ENCODE measurements around the gene MAMSTR. TPM values are rescaled to one million over a fixed set of nuclear protein-coding genes. Genes with fewer than 3 reads are reported as not detected.
"Not testable (repeated sequence)": the region's sequence is repeated elsewhere in the genome, so short reads cannot be mapped to it uniquely, and the experiment has no call there.

MAMSTR gene
- total RNA-seq, 1 donor from 2014 or later, result 0.78 TPM

- intact Hi-C loops (cut with micrococcal nuclease), result no loop called here
- DNase-seq (no peak), ATAC-seq (ENCODE audit: low read depth) (no peak)
- POLR2A ChIA-PET, result no interaction called here
- TF ChIP-seq, protein P1, sequence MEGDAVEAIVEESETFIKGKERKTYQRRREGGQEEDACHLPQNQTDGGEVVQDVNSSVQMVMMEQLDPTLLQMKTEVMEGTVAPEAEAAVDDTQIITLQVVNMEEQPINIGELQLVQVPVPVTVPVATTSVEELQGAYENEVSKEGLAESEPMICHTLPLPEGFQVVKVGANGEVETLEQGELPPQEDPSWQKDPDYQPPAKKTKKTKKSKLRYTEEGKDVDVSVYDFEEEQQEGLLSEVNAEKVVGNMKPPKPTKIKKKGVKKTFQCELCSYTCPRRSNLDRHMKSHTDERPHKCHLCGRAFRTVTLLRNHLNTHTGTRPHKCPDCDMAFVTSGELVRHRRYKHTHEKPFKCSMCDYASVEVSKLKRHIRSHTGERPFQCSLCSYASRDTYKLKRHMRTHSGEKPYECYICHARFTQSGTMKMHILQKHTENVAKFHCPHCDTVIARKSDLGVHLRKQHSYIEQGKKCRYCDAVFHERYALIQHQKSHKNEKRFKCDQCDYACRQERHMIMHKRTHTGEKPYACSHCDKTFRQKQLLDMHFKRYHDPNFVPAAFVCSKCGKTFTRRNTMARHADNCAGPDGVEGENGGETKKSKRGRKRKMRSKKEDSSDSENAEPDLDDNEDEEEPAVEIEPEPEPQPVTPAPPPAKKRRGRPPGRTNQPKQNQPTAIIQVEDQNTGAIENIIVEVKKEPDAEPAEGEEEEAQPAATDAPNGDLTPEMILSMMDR (IDR thresholded peaks at IDR 0.05), result no peak
- Mint-ChIP-seq H3K36me3 (ENCODE audit: low read depth) (no peaks in the 10 kb centered on the region), H3K4me1 (no peaks in the 10 kb centered on the region), H3K4me3 (no peak overlapping the region), H3K27me3 (no peaks in the 10 kb centered on the region), H3K27ac (no peak overlapping the region), H3K9me3 (no peaks in the 10 kb centered on the region)
- CTCF ChIA-PET, result no interaction called here
Measured at GRCh38 chr19:48685583-48685982, 33.9 kb downstream of the MAMSTR start.

- intact Hi-C loops (cut with micrococcal nuclease), result no loop called here
- H3K4me3 Mint-ChIP-seq, result peak overlapping the region; percentile 35
- no peaks in the 10 kb centered on the region for H3K27me3 Mint-ChIP-seq
- ATAC-seq (ENCODE audit: low read depth) (peak; percentile 52), DNase-seq (no peak)
- ChIA-PET CTCF (interaction anchor here (2.2 kb wide), 1 partner anchor 9 kb away, joined by 4 read pairs; no protein-coding TSS in a partner anchor), POLR2A (no interaction called here)
- no peaks in the 10 kb centered on the region for H3K9me3 Mint-ChIP-seq
- TF ChIP-seq, protein P1 (IDR thresholded peaks at IDR 0.05), result no peak
- H3K4me1 Mint-ChIP-seq, result no peaks in the 10 kb centered on the region
- no peak overlapping the region for H3K27ac Mint-ChIP-seq
- H3K36me3 Mint-ChIP-seq (ENCODE audit: low read depth), result no peaks in the 10 kb centered on the region
Measured at GRCh38 chr19:48683349-48683748, 36.2 kb downstream of the MAMSTR start.

- ATAC-seq (ENCODE audit: low read depth) (no peak), DNase-seq (no peak)
- H3K27me3 Mint-ChIP-seq, result no peaks in the 10 kb centered on the region
- H3K36me3 Mint-ChIP-seq (ENCODE audit: low read depth), result no peaks in the 10 kb centered on the region
- no peak overlapping the region for H3K27ac Mint-ChIP-seq
- ChIA-PET CTCF (no interaction called here), POLR2A (no interaction called here)
- no peaks in the 10 kb centered on the region for H3K9me3 Mint-ChIP-seq
- TF ChIP-seq, protein P1 (IDR thresholded peaks at IDR 0.05), result no peak
- H3K4me1 Mint-ChIP-seq, result no peaks in the 10 kb centered on the region
- intact Hi-C loops (cut with micrococcal nuclease), result no loop called here
- no peak overlapping the region for H3K4me3 Mint-ChIP-seq
Measured at GRCh38 chr19:48681127-48681470, 38.4 kb downstream of the MAMSTR start.

DNA sequence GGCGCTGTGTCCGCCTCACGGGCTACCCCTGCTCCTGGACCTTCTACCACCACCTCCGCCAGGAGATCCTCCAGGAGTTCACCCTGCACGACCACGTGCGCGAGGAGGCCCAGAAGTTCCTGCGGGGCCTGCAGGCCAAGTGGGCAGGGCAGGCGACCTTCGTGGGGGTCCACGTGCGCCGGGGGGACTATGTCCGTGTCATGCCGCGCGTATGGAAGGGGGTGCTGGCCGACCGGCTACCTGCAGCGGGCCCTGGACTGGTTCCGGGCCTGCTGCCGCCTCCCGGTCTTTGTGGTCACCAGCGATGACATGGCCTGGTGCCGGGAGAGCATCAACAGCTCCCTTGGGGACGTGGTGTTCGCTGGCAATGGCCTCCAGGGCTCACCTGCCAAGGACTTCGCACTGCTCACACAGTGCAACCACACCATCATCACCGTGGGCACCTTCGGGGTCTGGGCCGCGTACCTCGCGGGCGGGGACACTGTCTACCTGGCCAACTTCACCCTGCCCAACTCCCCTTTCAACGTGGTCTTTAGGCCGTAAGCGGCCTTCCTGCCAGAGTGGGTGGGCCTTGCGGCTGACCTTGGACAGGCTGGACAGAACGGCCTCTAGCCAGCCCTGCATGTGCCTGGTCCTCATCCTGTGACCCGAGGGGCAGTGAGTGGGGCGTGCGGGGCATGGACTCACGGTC, 38.9 kb downstream of the MAMSTR start:
- Mint-ChIP-seq H3K4me1 (no peaks in the 10 kb centered on the region), H3K27ac (no peak overlapping the region), H3K9me3 (no peaks in the 10 kb centered on the region), H3K27me3 (no peaks in the 10 kb centered on the region), H3K36me3 (ENCODE audit: low read depth) (no peaks in the 10 kb centered on the region), H3K4me3 (no peak overlapping the region)
- ChIA-PET CTCF (no interaction called here), POLR2A (no interaction called here)
- intact Hi-C loops (cut with micrococcal nuclease), result no loop called here
- DNase-seq (no peak), ATAC-seq (ENCODE audit: low read depth) (no peak)
- TF ChIP-seq, protein P1 (IDR thresholded peaks at IDR 0.05), result no peak

DNA sequence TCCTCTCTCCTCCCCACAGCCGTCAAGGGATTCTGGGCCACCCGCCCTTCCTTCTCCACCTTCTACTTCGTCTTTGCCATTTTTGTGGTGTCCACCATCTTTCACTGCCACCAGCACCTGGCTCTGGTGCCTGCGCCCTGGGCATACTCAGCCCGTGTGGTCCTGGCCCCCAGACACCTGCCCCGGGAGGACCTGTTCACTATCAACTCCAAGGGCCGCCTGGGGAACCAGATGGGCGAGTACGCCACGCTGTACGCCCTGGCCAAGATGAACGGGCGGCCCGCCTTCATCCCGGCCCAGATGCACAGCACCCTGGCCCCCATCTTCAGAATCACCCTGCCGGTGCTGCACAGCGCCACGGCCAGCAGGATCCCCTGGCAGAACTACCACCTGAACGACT, 39.5 kb downstream of the MAMSTR start:
- DNase-seq; CTCF ChIA-PET; H3K9me3 Mint-ChIP-seq; H3K4me3 Mint-ChIP-seq; intact Hi-C loops (cut with micrococcal nuclease); H3K27ac Mint-ChIP-seq; ATAC-seq (ENCODE audit: low read depth); H3K36me3 Mint-ChIP-seq (ENCODE audit: low read depth); POLR2A ChIA-PET; H3K4me1 Mint-ChIP-seq; H3K27me3 Mint-ChIP-seq: not testable (repeated sequence)

DNA sequence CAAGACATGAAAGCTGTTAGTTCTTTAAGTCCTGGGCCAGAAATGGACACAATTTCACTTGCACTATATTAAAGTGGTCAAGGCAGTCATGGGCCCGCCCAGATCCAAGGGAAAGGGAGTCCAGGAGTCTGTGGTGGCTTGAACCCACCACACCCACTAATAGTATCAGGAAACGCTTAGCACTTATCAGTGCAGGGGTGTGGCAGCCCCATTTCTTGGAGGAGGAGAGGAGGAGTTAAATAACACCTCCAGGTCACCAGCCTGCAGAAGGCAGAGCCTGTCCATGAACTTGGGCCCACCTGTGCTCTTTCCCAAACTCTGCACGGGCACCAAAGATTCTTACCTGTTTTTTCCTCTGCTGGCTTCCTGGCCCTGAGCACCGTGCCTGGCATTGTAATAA, 41.3 kb downstream of the MAMSTR start:
- Mint-ChIP-seq H3K27ac (no peak overlapping the region), H3K27me3 (peaks cover 1% of the 10 kb centered on the region), H3K4me3 (no peak overlapping the region), H3K9me3 (no peaks in the 10 kb centered on the region), H3K4me1 (peaks cover 7% of the 10 kb centered on the region), H3K36me3 (ENCODE audit: low read depth) (no peaks in the 10 kb centered on the region)
- ChIA-PET POLR2A (no interaction called here), CTCF (no interaction called here)
- ATAC-seq (ENCODE audit: low read depth) (no peak), DNase-seq (no peak)
- TF ChIP-seq, protein P1 (IDR thresholded peaks at IDR 0.05), result no peak
- intact Hi-C loops (cut with micrococcal nuclease), result loop anchor here (5.0 kb wide), 1 partner anchor 34 kb away; no protein-coding TSS in a partner anchor

Measured in activated B cell treated with CpG ODN at 0.5 μM for 24 hours (primary cell).